Skeletal muscle tissue (tissue), 4 donors: ENCODE data around the gene SMC1B. TPM values are rescaled to one million over a fixed set of nuclear protein-coding genes. Genes with fewer than 3 reads are reported as not detected.
A peak's percentile ranks its signal among the peaks of the same experiment; 100 is the strongest.
"Not testable (repeated sequence)": the region's sequence is repeated elsewhere in the genome, so short reads cannot be mapped to it uniquely, and the experiment has no call there.

ENCODE experiments used
- H3K27ac ChIP-seq: one replicate; pipeline ENCODE4 v1.7.0; 2013; ENCODE audit warnings: mild to moderate bottlenecking, low read depth, low read length, inconsistent platforms
- H3K27me3 ChIP-seq, 3 donors: one replicate each; pipeline ENCODE4 v1.7.0; 2013; ENCODE audit warnings: low read length in 3 of 3; ENCODE audit not compliant: control insufficient read depth in 3 of 3, insufficient read depth in 3 of 3
- H3K36me3 ChIP-seq, 3 donors: one replicate each; pipeline ENCODE4 v1.7.0; 2013; ENCODE audit warnings: low read length in 3 of 3; ENCODE audit not compliant: control insufficient read depth in 3 of 3, insufficient read depth in 3 of 3
- H3K4me1 ChIP-seq, 3 donors: one replicate each; pipeline ENCODE4 v1.7.0; 2013; ENCODE audit warnings: low read length in 3 of 3, mild to moderate bottlenecking in 3 of 3; ENCODE audit not compliant: control insufficient read depth in 3 of 3, insufficient read depth in 3 of 3
- H3K4me3 ChIP-seq, 3 donors: one replicate each; pipeline ENCODE4 v1.7.0; 2013; ENCODE audit warnings: low read length in 3 of 3
- H3K9ac ChIP-seq, 3 donors: one replicate each; pipeline ENCODE4 v1.7.0; 2013; ENCODE audit warnings: low read length in 3 of 3, mild to moderate bottlenecking in 3 of 3, moderate library complexity in 2 of 3, low read depth in 1 of 3
- H3K9me3 ChIP-seq, 3 donors: one replicate each; pipeline ENCODE4 v1.7.0; 2013; ENCODE audit warnings: low read length in 3 of 3; ENCODE audit not compliant: control insufficient read depth in 3 of 3
- total RNA-seq: library from RNA; depleted of rRNA; stranded (reverse); fragments of >200 nt; gene quantifications from one replicate; pipeline ENCODE4 v1.2.3, GENCODE V29; 2014
- donor health status: Osteomylitis.

The SMC1B gene
- total RNA-seq, 1 donor from 2014 or later, result under 0.01 TPM

GRCh38 chr22:45330548-45330947 is 82.9 kb downstream of the SMC1B start:
- H3K9ac ChIP-seq, result no peak overlapping the region
- peaks cover 16 to 20% (median 17%) of the 10 kb centered on the region in 3 donors for H3K36me3 ChIP-seq
- H3K4me3 ChIP-seq, result no peak overlapping the region
- no peaks in the 10 kb centered on the region for H3K27me3 ChIP-seq
- H3K9me3 ChIP-seq, result no peaks in the 10 kb centered on the region
- no peak overlapping the region for H3K27ac ChIP-seq
- H3K4me1 ChIP-seq, result peaks cover 43 to 68% (median 67%) of the 10 kb centered on the region in 3 donors

GRCh38 chr22:45329530-45329936 is 83.9 kb downstream of the SMC1B start:
- no peaks in the 10 kb centered on the region for H3K9me3 ChIP-seq
- H3K27me3 ChIP-seq, result no peaks in the 10 kb centered on the region
- no peak overlapping the region for H3K4me3 ChIP-seq
- H3K9ac ChIP-seq, result peak overlapping the region; percentile 33 to 75 (median 34)
- H3K27ac ChIP-seq, result peak overlapping the region; percentile 93
- H3K36me3 ChIP-seq, result peaks cover 17 to 26% (median 20%) of the 10 kb centered on the region in 3 donors
- H3K4me1 ChIP-seq, result peaks cover 36 to 65% (median 57%) of the 10 kb centered on the region in 3 donors

- no peaks in the 10 kb centered on the region for H3K9me3 ChIP-seq
- peak overlapping the region; percentile 33 to 75 (median 34) for H3K9ac ChIP-seq
- H3K27ac ChIP-seq, result peak overlapping the region; percentile 93
- H3K4me3 ChIP-seq, result no peak overlapping the region
- no peaks in the 10 kb centered on the region for H3K27me3 ChIP-seq
- peaks cover 36 to 66% (median 57%) of the 10 kb centered on the region in 3 donors for H3K4me1 ChIP-seq
- H3K36me3 ChIP-seq, result peaks cover 18 to 29% (median 21%) of the 10 kb centered on the region in 3 donors
These were observed 84.4 kb downstream of the SMC1B start for GRCh38 chr22:45328822-45329529.

GRCh38 chr22:45328261-45328660 is 85.1 kb downstream of the SMC1B start:
- peaks cover 36 to 67% (median 59%) of the 10 kb centered on the region in 3 donors for H3K4me1 ChIP-seq
- not testable (repeated sequence) for H3K9me3 ChIP-seq, H3K4me3 ChIP-seq, H3K27me3 ChIP-seq
- H3K9ac ChIP-seq, result peak overlapping the region in 1 of 3 donors; percentile 75
- H3K27ac ChIP-seq, result peak overlapping the region; percentile 93
- peaks cover 25 to 36% (median 28%) of the 10 kb centered on the region in 3 donors for H3K36me3 ChIP-seq

- Histone ChIP-seq H3K36me3 (peaks cover 32 to 35% (median 32%) of the 10 kb centered on the region in 3 donors), H3K27ac (peak overlapping the region; percentile 46), H3K9ac (peak overlapping the region in 1 of 3 donors; percentile 35), H3K27me3 (no peaks in the 10 kb centered on the region), H3K4me3 (no peak overlapping the region), H3K9me3 (no peaks in the 10 kb centered on the region), H3K4me1 (peaks cover 25 to 37% (median 34%) of the 10 kb centered on the region in 3 donors)
These were observed 89.1 kb downstream of the SMC1B start for GRCh38 chr22:45324311-45324711.

GRCh38 chr22:45323695-45324094 is 89.7 kb downstream of the SMC1B start:
- Histone ChIP-seq H3K36me3 (peaks cover 32 to 35% (median 32%) of the 10 kb centered on the region in 3 donors), H3K27me3 (no peaks in the 10 kb centered on the region), H3K4me1 (peaks cover 29 to 35% (median 34%) of the 10 kb centered on the region in 3 donors), H3K27ac (peak overlapping the region; percentile 46), H3K9me3 (no peaks in the 10 kb centered on the region), H3K9ac (peak overlapping the region in 1 of 3 donors; percentile 35), H3K4me3 (no peak overlapping the region)

GRCh38 chr22:45322873-45323525 is 90.4 kb downstream of the SMC1B start:
- Histone ChIP-seq H3K27ac (no peak overlapping the region), H3K36me3 (peaks cover 29 to 35% (median 32%) of the 10 kb centered on the region in 3 donors), H3K9ac (no peak overlapping the region), H3K27me3 (no peaks in the 10 kb centered on the region), H3K4me1 (peaks cover 30 to 35% (median 34%) of the 10 kb centered on the region in 3 donors), H3K9me3 (no peaks in the 10 kb centered on the region), H3K4me3 (no peak overlapping the region)

- H3K9me3 ChIP-seq, result no peaks in the 10 kb centered on the region
- no peak overlapping the region for H3K4me3 ChIP-seq
- H3K27me3 ChIP-seq, result no peaks in the 10 kb centered on the region
- peak overlapping the region in 1 of 3 donors; percentile 25 for H3K9ac ChIP-seq
- H3K27ac ChIP-seq, result no peak overlapping the region
- peaks cover 22 to 26% (median 23%) of the 10 kb centered on the region in 3 donors for H3K36me3 ChIP-seq
- peaks cover 42 to 46% (median 46%) of the 10 kb centered on the region in 3 donors for H3K4me1 ChIP-seq
These were observed 91.6 kb downstream of the SMC1B start for GRCh38 chr22:45321827-45322226.

GRCh38 chr22:45320357-45320976 is 92.9 kb downstream of the SMC1B start:
- Histone ChIP-seq H3K9me3 (no peaks in the 10 kb centered on the region), H3K9ac (no peak overlapping the region), H3K36me3 (peaks cover 19 to 22% (median 21%) of the 10 kb centered on the region in 3 donors), H3K4me1 (peaks cover 50 to 54% (median 53%) of the 10 kb centered on the region in 3 donors), H3K4me3 (no peak overlapping the region), H3K27me3 (no peaks in the 10 kb centered on the region), H3K27ac (peak overlapping the region; percentile 84)
